Immature natural killer cell (primary cell): ENCODE results near the gene CCDC40. TPM values are rescaled to one million over a fixed set of nuclear protein-coding genes. Genes with fewer than 3 reads are reported as not detected.

Experiments
- DNase-seq, 3 donors: peaks; one replicate each; pipeline ENCODE4 v3.0.0; 2022; ENCODE audit warnings: mixed read lengths in 1 of 3
- H3K27ac Mint-ChIP-seq, 6 donors: one replicate each; pipeline ENCODE4 v1.8.0; 2020; ENCODE audit warnings: mixed read lengths in 6 of 6, mild to moderate bottlenecking in 5 of 6, inconsistent platforms in 4 of 6, moderate library complexity in 3 of 6
- H3K27me3 Mint-ChIP-seq, 3 donors: one replicate each; pipeline ENCODE4 v1.8.0; 2020 to 2021; ENCODE audit warnings: low read depth in 3 of 3, mild to moderate bottlenecking in 3 of 3, mixed read lengths in 3 of 3, moderate library complexity in 3 of 3, inconsistent platforms in 1 of 3
- H3K36me3 Mint-ChIP-seq, 3 donors: one replicate each; pipeline ENCODE4 v1.8.0; 2020; ENCODE audit warnings: mixed read lengths in 3 of 3, inconsistent platforms in 2 of 3, mild to moderate bottlenecking in 2 of 3
- H3K4me1 Mint-ChIP-seq, 2 donors: one replicate each; pipeline ENCODE4 v1.8.0; 2020; ENCODE audit warnings: inconsistent platforms in 2 of 2, mild to moderate bottlenecking in 2 of 2, mixed read lengths in 2 of 2, moderate library complexity in 1 of 2
- H3K4me3 Mint-ChIP-seq, 5 donors: one replicate each; pipeline ENCODE4 v1.8.0; 2020; ENCODE audit warnings: mild to moderate bottlenecking in 5 of 5, mixed read lengths in 5 of 5, inconsistent platforms in 3 of 5, moderate library complexity in 3 of 5
- H3K9me3 Mint-ChIP-seq, 6 donors: one replicate each; pipeline ENCODE4 v1.8.0; 2020; ENCODE audit warnings: mild to moderate bottlenecking in 6 of 6, mixed read lengths in 6 of 6, inconsistent platforms in 4 of 6, moderate library complexity in 3 of 6
- polyA plus RNA-seq, 3 donors: library from polyadenylated mRNA; unstranded; fragments of 300-500 nt; fragmentation: Illumina TruSeq; gene quantifications; one replicate each; pipeline ENCODE4 v1.2.3, GENCODE V29; 2021

CCDC40 gene
- polyA plus RNA-seq, 3 donors from 2014 or later: not detected

DNA sequence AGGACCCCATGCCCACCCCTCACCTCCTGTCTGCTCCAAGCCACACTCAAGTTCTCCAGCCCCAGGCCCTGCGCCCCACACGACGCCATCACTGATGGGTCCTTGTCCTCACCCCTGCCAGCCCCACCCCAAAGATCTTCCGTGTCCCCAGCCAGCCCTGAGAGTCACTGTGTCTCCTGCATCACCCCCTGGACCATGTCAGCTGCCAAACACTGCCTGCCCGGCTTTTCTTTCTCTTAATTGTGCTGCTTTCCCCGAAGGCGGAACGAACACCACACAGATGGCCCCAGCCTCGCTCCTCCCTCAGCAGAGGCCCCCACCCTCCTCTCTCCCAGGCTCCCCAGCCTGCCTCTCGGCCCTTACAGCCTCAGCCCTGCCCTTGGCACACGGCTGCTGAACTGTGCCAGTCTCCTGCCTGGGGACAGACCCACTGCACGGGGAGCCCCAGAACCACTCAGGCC, 60.1 kb downstream of the CCDC40 start:
- Mint-ChIP-seq H3K27ac (no peak overlapping the region), H3K36me3 (no peaks in the 10 kb centered on the region), H3K4me1 (peaks cover 9 to 10% of the 10 kb centered on the region in 2 donors), H3K27me3 (peaks cover 5 to 9% (median 8%) of the 10 kb centered on the region in 3 donors), H3K4me3 (no peak overlapping the region), H3K9me3 (peaks cover 0 to 1% (median 0%) of the 10 kb centered on the region in 6 donors)
- no peak for DNase-seq

DNA sequence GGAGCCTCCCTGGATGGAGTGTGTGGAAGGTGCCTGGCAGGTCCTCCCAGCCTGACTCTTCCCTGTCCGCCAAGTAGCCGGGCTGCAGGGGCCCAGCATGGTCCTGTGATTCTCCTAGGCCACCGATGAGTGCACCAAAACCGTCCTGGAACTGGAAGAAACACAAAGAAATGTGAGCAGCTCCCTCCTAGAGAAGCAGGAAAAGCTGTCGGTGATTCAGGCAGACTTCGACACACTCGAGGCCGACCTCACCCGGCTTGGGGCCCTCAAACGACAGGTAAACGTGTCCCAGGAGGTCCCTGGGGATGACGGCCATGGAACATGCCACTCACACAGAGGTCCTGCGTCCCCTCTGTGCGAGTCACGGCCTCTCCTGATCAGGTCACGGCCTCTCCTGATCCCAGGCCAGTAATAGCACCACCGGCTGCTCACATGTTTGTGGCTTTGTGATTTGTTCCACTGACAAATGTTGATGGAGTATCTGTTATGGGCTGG, 60.7 kb downstream of the CCDC40 start:
- Mint-ChIP-seq H3K27me3 (peaks cover 9 to 14% (median 10%) of the 10 kb centered on the region in 3 donors), H3K4me1 (peaks cover 15% of the 10 kb centered on the region in 2 donors), H3K4me3 (no peak overlapping the region), H3K9me3 (peaks cover 0 to 1% (median 0%) of the 10 kb centered on the region in 6 donors), H3K36me3 (no peaks in the 10 kb centered on the region), H3K27ac (no peak overlapping the region)
- no peak for DNase-seq

DNA sequence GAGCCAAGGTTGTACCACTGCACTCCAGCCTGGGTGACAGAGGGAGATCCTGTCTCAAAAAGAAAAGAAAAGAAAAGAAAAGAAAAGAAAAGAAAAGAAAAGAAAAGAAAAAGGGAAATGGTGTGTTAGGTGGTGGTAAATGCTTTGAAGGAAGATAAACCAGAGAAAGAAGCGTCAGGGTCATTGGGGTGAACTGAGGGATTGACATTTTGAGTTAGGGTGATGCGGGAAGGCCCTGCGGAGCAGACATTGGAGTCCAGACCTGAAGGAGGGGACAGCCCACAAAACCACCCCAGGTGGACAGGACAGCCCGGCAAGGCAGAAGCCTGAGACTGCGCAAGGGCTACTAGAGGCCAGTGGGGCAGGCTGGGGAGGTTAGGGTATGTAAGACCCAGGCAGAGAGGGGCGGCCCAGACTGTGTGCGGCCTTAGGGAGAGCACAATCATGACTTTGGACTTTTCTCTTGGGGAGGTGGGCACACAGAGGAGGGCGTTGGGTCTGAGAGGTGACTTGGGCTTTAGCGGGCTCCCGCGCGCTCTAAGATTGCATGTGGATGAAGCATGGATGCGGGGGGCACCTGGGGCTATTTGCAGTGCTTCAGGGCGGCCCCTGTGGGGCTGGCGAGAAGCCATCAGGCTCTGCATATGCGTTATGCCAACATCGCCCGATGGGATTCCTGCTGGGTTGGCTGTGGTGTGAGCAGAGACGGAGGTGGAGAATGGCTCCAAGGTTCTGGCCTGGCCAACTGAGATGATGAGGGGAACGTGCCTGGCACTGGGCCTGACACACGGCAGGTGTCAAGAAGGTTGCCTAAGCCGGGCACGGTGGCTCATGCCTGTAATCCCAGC, 61.6 kb downstream of the CCDC40 start:
- Mint-ChIP-seq H3K27ac (no peak overlapping the region), H3K36me3 (no peaks in the 10 kb centered on the region), H3K27me3 (peaks cover 9 to 14% (median 10%) of the 10 kb centered on the region in 3 donors), H3K4me1 (peaks cover 18 to 21% of the 10 kb centered on the region in 2 donors), H3K9me3 (peaks cover 0 to 1% (median 0%) of the 10 kb centered on the region in 6 donors), H3K4me3 (no peak overlapping the region)
- DNase-seq: no peak

- Mint-ChIP-seq H3K36me3 (no peaks in the 10 kb centered on the region), H3K9me3 (peaks cover 0 to 1% (median 0%) of the 10 kb centered on the region in 6 donors), H3K4me1 (peaks cover 18 to 24% of the 10 kb centered on the region in 2 donors), H3K27ac (no peak overlapping the region), H3K27me3 (peaks cover 10 to 14% (median 11%) of the 10 kb centered on the region in 3 donors), H3K4me3 (peak overlapping the region in 4 of 5 donors; percentile 17 to 88 (median 44))
- no peak for DNase-seq
These were observed 63.0 kb downstream of the CCDC40 start for GRCh38 chr17:80099291-80100034.

GRCh38 chr17:80100035-80100323, 63.5 kb downstream of the CCDC40 start:
- DNase-seq: no peak
- H3K4me1 Mint-ChIP-seq: peaks cover 18 to 24% of the 10 kb centered on the region in 2 donors
- peak overlapping the region; percentile 40 to 94 (median 88) for H3K4me3 Mint-ChIP-seq
- H3K9me3 Mint-ChIP-seq: peaks cover 0 to 1% (median 0%) of the 10 kb centered on the region in 6 donors
- H3K27ac Mint-ChIP-seq: no peak overlapping the region
- peaks cover 11 to 14% (median 11%) of the 10 kb centered on the region in 3 donors for H3K27me3 Mint-ChIP-seq
- no peaks in the 10 kb centered on the region for H3K36me3 Mint-ChIP-seq

GRCh38 chr17:80101011-80101945, 64.8 kb downstream of the CCDC40 start, which contains the start of gene GAA:
Gene GAA, plus strand, starts transcription at chr17:80101581. Its CDS starts 3,006 bp downstream, at chr17:80104587.
- H3K36me3 Mint-ChIP-seq: no peaks in the 10 kb centered on the region
- peak within 1 kb of the TSS; percentile 75 to 92 (median 87) for H3K27ac Mint-ChIP-seq
- peaks cover 18 to 24% of the 10 kb centered on the region in 2 donors for H3K4me1 Mint-ChIP-seq
- peaks cover 9 to 12% (median 11%) of the 10 kb centered on the region in 3 donors for H3K27me3 Mint-ChIP-seq
- DNase-seq: peak; percentile 92 to 94 (median 94)
- peak within 1 kb of the TSS; percentile 90 to 94 (median 91) for H3K4me3 Mint-ChIP-seq
- peaks cover 0 to 1% (median 0%) of the 10 kb centered on the region in 6 donors for H3K9me3 Mint-ChIP-seq

GRCh38 chr17:80101946-80102663, 65.7 kb downstream of the CCDC40 start:
- Mint-ChIP-seq H3K9me3 (peaks cover 0 to 1% (median 0%) of the 10 kb centered on the region in 6 donors), H3K4me3 (peak overlapping the region; percentile 90 to 92 (median 90)), H3K27me3 (peaks cover 8 to 12% (median 11%) of the 10 kb centered on the region in 3 donors), H3K36me3 (no peaks in the 10 kb centered on the region), H3K4me1 (peaks cover 18 to 24% of the 10 kb centered on the region in 2 donors), H3K27ac (peak overlapping the region; percentile 60 to 91 (median 83))
- no peak for DNase-seq

- DNase-seq: no peak
- peak overlapping the region; percentile 63 to 92 (median 90) for H3K4me3 Mint-ChIP-seq
- no peaks in the 10 kb centered on the region for H3K36me3 Mint-ChIP-seq
- H3K27me3 Mint-ChIP-seq: peaks cover 8 to 12% (median 8%) of the 10 kb centered on the region in 3 donors
- H3K27ac Mint-ChIP-seq: peak overlapping the region; percentile 7 to 86 (median 47)
- peaks cover 0 to 1% (median 0%) of the 10 kb centered on the region in 6 donors for H3K9me3 Mint-ChIP-seq
- peaks cover 18 to 24% of the 10 kb centered on the region in 2 donors for H3K4me1 Mint-ChIP-seq
These were observed 66.4 kb downstream of the CCDC40 start for GRCh38 chr17:80102664-80103448.

GRCh38 chr17:80103449-80104085, 67.1 kb downstream of the CCDC40 start:
- H3K9me3 Mint-ChIP-seq: peaks cover 0 to 1% (median 0%) of the 10 kb centered on the region in 6 donors
- peaks cover 8 to 12% (median 8%) of the 10 kb centered on the region in 3 donors for H3K27me3 Mint-ChIP-seq

DNA sequence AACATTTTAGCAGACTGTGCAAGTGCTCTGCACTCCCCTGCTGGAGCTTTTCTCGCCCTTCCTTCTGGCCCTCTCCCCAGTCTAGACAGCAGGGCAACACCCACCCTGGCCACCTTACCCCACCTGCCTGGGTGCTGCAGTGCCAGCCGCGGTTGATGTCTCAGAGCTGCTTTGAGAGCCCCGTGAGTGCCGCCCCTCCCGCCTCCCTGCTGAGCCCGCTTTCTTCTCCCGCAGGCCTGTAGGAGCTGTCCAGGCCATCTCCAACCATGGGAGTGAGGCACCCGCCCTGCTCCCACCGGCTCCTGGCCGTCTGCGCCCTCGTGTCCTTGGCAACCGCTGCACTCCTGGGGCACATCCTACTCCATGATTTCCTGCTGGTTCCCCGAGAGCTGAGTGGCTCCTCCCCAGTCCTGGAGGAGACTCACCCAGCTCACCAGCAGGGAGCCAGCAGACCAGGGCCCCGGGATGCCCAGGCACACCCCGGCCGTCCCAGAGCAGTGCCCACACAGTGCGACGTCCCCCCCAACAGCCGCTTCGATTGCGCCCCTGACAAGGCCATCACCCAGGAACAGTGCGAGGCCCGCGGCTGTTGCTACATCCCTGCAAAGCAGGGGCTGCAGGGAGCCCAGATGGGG, 68.0 kb downstream of the CCDC40 start:
- Mint-ChIP-seq H3K9me3 (peaks cover 0 to 1% (median 0%) of the 10 kb centered on the region in 6 donors), H3K36me3 (no peaks in the 10 kb centered on the region), H3K27ac (no peak overlapping the region), H3K4me1 (peaks cover 18 to 24% of the 10 kb centered on the region in 2 donors), H3K4me3 (no peak overlapping the region), H3K27me3 (peaks cover 7 to 12% (median 8%) of the 10 kb centered on the region in 3 donors)
- no peak for DNase-seq

More at GRCh38 chr17:80103449-80104085, 67.1 kb downstream of the CCDC40 start:
- Mint-ChIP-seq H3K36me3 (no peaks in the 10 kb centered on the region), H3K4me3 (peak overlapping the region; percentile 30 to 91 (median 63)), H3K4me1 (peaks cover 18 to 24% of the 10 kb centered on the region in 2 donors), H3K27ac (peak overlapping the region in 2 of 6 donors; percentile 39 to 61)
- no peak for DNase-seq

DNA sequence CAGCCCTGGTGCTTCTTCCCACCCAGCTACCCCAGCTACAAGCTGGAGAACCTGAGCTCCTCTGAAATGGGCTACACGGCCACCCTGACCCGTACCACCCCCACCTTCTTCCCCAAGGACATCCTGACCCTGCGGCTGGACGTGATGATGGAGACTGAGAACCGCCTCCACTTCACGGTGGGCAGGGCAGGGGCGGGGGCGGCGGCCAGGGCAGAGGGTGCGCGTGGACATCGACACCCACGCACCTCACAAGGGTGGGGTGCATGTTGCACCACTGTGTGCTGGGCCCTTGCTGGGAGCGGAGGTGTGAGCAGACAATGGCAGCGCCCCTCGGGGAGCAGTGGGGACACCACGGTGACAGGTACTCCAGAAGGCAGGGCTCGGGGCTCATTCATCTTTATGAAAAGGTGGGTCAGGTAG, 68.5 kb downstream of the CCDC40 start:
- H3K36me3 Mint-ChIP-seq: no peaks in the 10 kb centered on the region
- DNase-seq: no peak
- peaks cover 5 to 12% (median 8%) of the 10 kb centered on the region in 3 donors for H3K27me3 Mint-ChIP-seq
- H3K9me3 Mint-ChIP-seq: peaks cover 0 to 1% (median 0%) of the 10 kb centered on the region in 6 donors
- H3K4me1 Mint-ChIP-seq: peaks cover 18 to 23% of the 10 kb centered on the region in 2 donors
- H3K27ac Mint-ChIP-seq: no peak overlapping the region
- H3K4me3 Mint-ChIP-seq: no peak overlapping the region
